HEK293T (cell line): ENCODE results near the gene EXOC7.
"Not testable (repeated sequence)": the region's sequence is repeated elsewhere in the genome, so short reads cannot be mapped to it uniquely, and the experiment has no call there.

Experiments
- CTCF ChIA-PET: fragments of 350-600 bp; formaldehyde crosslinking; extraction: SDS; loops from one replicate; lab custom pipeline; 2021; ENCODE audit warnings: antibody characterized with exemption, inconsistent platforms; lab: Yijun Ruan, JAX
- POLR2A ChIA-PET: fragments of 350-600 bp; formaldehyde crosslinking; extraction: SDS; loops from one replicate; lab custom pipeline; 2020; ENCODE audit warnings: antibody characterized with exemption, inconsistent platforms; lab: Yijun Ruan, JAX
- DNase-seq: peaks from one replicate; pipeline ENCODE4 v3.0.0; 2012; ENCODE audit warnings: mixed read lengths; ENCODE audit errors: extremely low spot score
- ARNT ChIP-seq: fragments of 450-650 bp; IDR thresholded peaks from 2 replicates; pipeline ENCODE4 v1.6.1; 2017; ENCODE audit warnings: mild to moderate bottlenecking
- BHLHE40 ChIP-seq: fragments of 450-650 bp; IDR thresholded peaks from 2 replicates; pipeline ENCODE4 v1.6.1; 2016; ENCODE audit warnings: mild to moderate bottlenecking, moderate library complexity, borderline replicate concordance
- CTBP1 ChIP-seq: fragments of 450-650 bp; IDR thresholded peaks from 2 replicates; pipeline ENCODE4 v1.6.1; 2016; ENCODE audit warnings: borderline replicate concordance
- ELF4 ChIP-seq: fragments of 450-650 bp; IDR thresholded peaks from 2 replicates; pipeline ENCODE4 v1.6.1; 2017; ENCODE audit warnings: antibody characterized with exemption
- FOXA1 ChIP-seq: fragments of 450-650 bp; IDR thresholded peaks from 2 replicates; pipeline ENCODE4 v1.6.1; 2016; ENCODE audit warnings: mild to moderate bottlenecking
- FOXK2 ChIP-seq: fragments of 450-650 bp; IDR thresholded peaks from 2 replicates; pipeline ENCODE4 v1.6.1; 2016; ENCODE audit warnings: mild to moderate bottlenecking
- FOXM1 ChIP-seq: fragments of 450-650 bp; IDR thresholded peaks from 2 replicates; pipeline ENCODE4 v1.6.1; 2017; ENCODE audit warnings: mild to moderate bottlenecking, borderline replicate concordance
- HDGF ChIP-seq: fragments of 450-650 bp; IDR thresholded peaks from 2 replicates; pipeline ENCODE4 v1.6.1; 2017; ENCODE audit warnings: antibody characterized with exemption, borderline replicate concordance
- L3MBTL2 ChIP-seq: fragments of 450-650 bp; conservative IDR thresholded peaks from 2 replicates; pipeline ENCODE4 v1.6.1; 2016; ENCODE audit warnings: mild to moderate bottlenecking
- LEF1 ChIP-seq: fragments of 450-650 bp; IDR thresholded peaks from 2 replicates; pipeline ENCODE4 v1.6.1; 2017; ENCODE audit warnings: mild to moderate bottlenecking, borderline replicate concordance
- NFRKB ChIP-seq: fragments of 450-650 bp; IDR thresholded peaks from 2 replicates; pipeline ENCODE4 v1.6.1; 2016; ENCODE audit warnings: mild to moderate bottlenecking, moderate library complexity
- SP1 ChIP-seq: fragments of 450-650 bp; IDR thresholded peaks from 2 replicates; pipeline ENCODE4 v1.6.1; 2017
- SUZ12 ChIP-seq: fragments of 450-650 bp; IDR thresholded peaks from 2 replicates; pipeline ENCODE4 v1.6.1; 2016; ENCODE audit warnings: mild to moderate bottlenecking
- TARDBP ChIP-seq: fragments of 450-650 bp; IDR thresholded peaks from 2 replicates; pipeline ENCODE4 v1.6.1; 2016
- ZNF384 ChIP-seq: fragments of 450-650 bp; IDR thresholded peaks from 2 replicates; pipeline ENCODE4 v1.6.1; 2016
- TF ChIP-seq, protein P1 (sequence below): fragments of 450-650 bp; IDR thresholded peaks from 2 replicates; pipeline ENCODE4 v1.6.1; 2016

Gene EXOC7

GRCh38 chr17:76079956-76080767 lies 23.4 kb downstream of the EXOC7 start:
- ChIA-PET CTCF (interaction anchor here (0.9 to 1.1 kb wide), 2 partner anchors 67 to 204 kb away, joined by 3 read pairs; no protein-coding TSS in a partner anchor), POLR2A (interaction anchor here (0.7 to 1.9 kb wide), 3 partner anchors 8 to 27 kb away, joined by 3 to 11 read pairs (median 4); partner anchors contain the start of genes EXOC7 and SRP68)
- no peak for DNase-seq
- TF ChIP-seq, protein P1, sequence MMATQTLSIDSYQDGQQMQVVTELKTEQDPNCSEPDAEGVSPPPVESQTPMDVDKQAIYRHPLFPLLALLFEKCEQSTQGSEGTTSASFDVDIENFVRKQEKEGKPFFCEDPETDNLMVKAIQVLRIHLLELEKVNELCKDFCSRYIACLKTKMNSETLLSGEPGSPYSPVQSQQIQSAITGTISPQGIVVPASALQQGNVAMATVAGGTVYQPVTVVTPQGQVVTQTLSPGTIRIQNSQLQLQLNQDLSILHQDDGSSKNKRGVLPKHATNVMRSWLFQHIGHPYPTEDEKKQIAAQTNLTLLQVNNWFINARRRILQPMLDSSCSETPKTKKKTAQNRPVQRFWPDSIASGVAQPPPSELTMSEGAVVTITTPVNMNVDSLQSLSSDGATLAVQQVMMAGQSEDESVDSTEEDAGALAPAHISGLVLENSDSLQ: no peak
- TF ChIP-seq LEF1: no peak
- no peak for TF ChIP-seq TARDBP
- no peak for TF ChIP-seq L3MBTL2
- no peak for TF ChIP-seq BHLHE40
- TF ChIP-seq HDGF: no peak
- no peak for TF ChIP-seq SUZ12
- no peak for TF ChIP-seq SP1
- TF ChIP-seq CTBP1: no peak
- TF ChIP-seq FOXK2: no peak

GRCh38 chr17:76079535-76079955 lies 24.0 kb downstream of the EXOC7 start:
- POLR2A ChIA-PET: interaction anchor here (0.7 to 1.9 kb wide), 2 partner anchors 7 to 11 kb away, joined by 3 to 11 read pairs; partner anchors contain the start of gene SRP68
- CTCF ChIA-PET: interaction anchor here (0.9 kb wide), 1 partner anchor 204 kb away, joined by 3 read pairs; no protein-coding TSS in a partner anchor

GRCh38 chr17:76078860-76079534 lies 24.6 kb downstream of the EXOC7 start, which contains the start of gene ZACN:
ZACN (plus strand) TSS chr17:76079182; CDS start chr17:76079265, 83 bp downstream.
- ChIA-PET POLR2A (interaction anchor here (0.7 kb wide), 1 partner anchor 11 kb away, joined by 3 read pairs; no protein-coding TSS in a partner anchor), CTCF (no interaction called here)
- no peak for TF ChIP-seq ELF4
- no peak for TF ChIP-seq CTBP1
- 0 out of 2 replicates have a peak, but pooled peaks have one; percentile 31 for TF ChIP-seq LEF1
- TF ChIP-seq BHLHE40: no peak
- no peak for TF ChIP-seq ARNT
- no peak for TF ChIP-seq L3MBTL2
- no peak for TF ChIP-seq FOXM1
- no peak for DNase-seq

More at GRCh38 chr17:76079535-76079955, 24.0 kb downstream of the EXOC7 start:
- TF ChIP-seq FOXA1 (no peak), L3MBTL2 (no peak), ZNF384 (no peak), TARDBP (no peak), SUZ12 (no peak), LEF1 (no peak), BHLHE40 (no peak), ARNT (no peak), CTBP1 (no peak), NFRKB (no peak), HDGF (no peak), FOXM1 (no peak), SP1 (no peak), FOXK2 (no peak), ELF4 (no peak)
- TF ChIP-seq, protein P1: no peak
- DNase-seq: no peak

DNA sequence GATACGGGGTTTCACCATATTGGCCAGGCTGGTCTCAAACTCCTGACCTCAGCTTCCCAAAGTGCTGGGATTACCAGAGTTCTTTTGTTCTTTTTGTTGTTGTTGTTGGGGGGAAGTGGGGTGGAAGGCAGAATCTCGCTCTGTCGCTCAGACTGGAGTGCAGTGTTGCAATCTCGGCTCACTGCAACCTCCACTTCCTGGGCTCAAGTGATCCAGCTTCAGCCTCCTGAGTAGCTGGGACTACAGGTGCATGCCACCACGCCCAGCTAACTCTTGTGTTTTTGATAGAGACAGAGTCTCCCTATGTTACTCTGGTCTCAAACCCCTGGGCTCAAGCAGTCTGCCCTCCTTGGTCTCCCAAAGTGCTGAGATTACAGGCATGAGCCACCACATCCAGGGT lies 25.2 kb downstream of the EXOC7 start:
- DNase-seq, CTCF ChIA-PET, POLR2A ChIA-PET: not testable (repeated sequence)

GRCh38 chr17:76077584-76078110 lies 25.9 kb downstream of the EXOC7 start:
- POLR2A ChIA-PET: no interaction called here
- DNase-seq: no peak
- no peak for TF ChIP-seq FOXK2
- TF ChIP-seq ELF4: no peak
- TF ChIP-seq SUZ12: no peak
- no peak for TF ChIP-seq ARNT
- no peak for TF ChIP-seq FOXM1
- no peak for TF ChIP-seq NFRKB
- no peak for TF ChIP-seq HDGF
- TF ChIP-seq BHLHE40: no peak
- no peak for TF ChIP-seq SP1
- no peak for TF ChIP-seq LEF1
- TF ChIP-seq FOXA1: no peak
- TF ChIP-seq ZNF384: no peak
- no peak for TF ChIP-seq TARDBP
- TF ChIP-seq, protein P1: no peak
- no peak for TF ChIP-seq L3MBTL2
- no peak for TF ChIP-seq CTBP1
- CTCF ChIA-PET: no interaction called here
